Mononuclear cell (primary cell): ENCODE measurements around the gene SPX. TPM values are rescaled to one million over a fixed set of nuclear protein-coding genes. Genes with fewer than 3 reads are reported as not detected.

Source experiments
- H3K27me3 ChIP-seq: 2 replicates; pipeline ENCODE4 v1.6.0; 2011; ENCODE audit warnings: low read length, control low read depth; ENCODE audit not compliant: insufficient read depth
- H3K4me1 ChIP-seq: 2 replicates; pipeline ENCODE4 v1.5.1; 2011; ENCODE audit warnings: mild to moderate bottlenecking, low read length, control low read depth; ENCODE audit not compliant: insufficient read depth
- H3K4me3 ChIP-seq: 2 replicates; pipeline ENCODE4 v1.5.1; 2011; ENCODE audit warnings: mild to moderate bottlenecking, low read length, moderate library complexity
- H3K9me3 ChIP-seq: 2 replicates; pipeline ENCODE4 v1.5.1; 2011; ENCODE audit warnings: low read depth, mild to moderate bottlenecking, control low read depth, low read length
- total RNA-seq: library from RNA; depleted of rRNA; stranded (reverse); fragments of >200 nt; gene quantifications from one replicate; pipeline ENCODE4 v1.2.3, GENCODE V29; 2012

Gene SPX
- total RNA-seq, 1 donor, result 11.2 TPM

GRCh38 chr12:21552635-21553328 lies 26.7 kb downstream of the SPX start:
- H3K27me3 ChIP-seq, result no peaks in the 10 kb centered on the region
- H3K9me3 ChIP-seq, result no peaks in the 10 kb centered on the region
- no peaks in the 10 kb centered on the region for H3K4me1 ChIP-seq
- H3K4me3 ChIP-seq, result no peak overlapping the region

GRCh38 chr12:21553329-21553675 lies 27.2 kb downstream of the SPX start:
- Histone ChIP-seq H3K27me3 (no peaks in the 10 kb centered on the region), H3K4me3 (no peak overlapping the region), H3K4me1 (no peaks in the 10 kb centered on the region), H3K9me3 (no peaks in the 10 kb centered on the region)

- Histone ChIP-seq H3K4me3 (no peak overlapping the region), H3K27me3 (no peaks in the 10 kb centered on the region)
These were observed 32.1 kb downstream of the SPX start for GRCh38 chr12:21558100-21558679.

DNA sequence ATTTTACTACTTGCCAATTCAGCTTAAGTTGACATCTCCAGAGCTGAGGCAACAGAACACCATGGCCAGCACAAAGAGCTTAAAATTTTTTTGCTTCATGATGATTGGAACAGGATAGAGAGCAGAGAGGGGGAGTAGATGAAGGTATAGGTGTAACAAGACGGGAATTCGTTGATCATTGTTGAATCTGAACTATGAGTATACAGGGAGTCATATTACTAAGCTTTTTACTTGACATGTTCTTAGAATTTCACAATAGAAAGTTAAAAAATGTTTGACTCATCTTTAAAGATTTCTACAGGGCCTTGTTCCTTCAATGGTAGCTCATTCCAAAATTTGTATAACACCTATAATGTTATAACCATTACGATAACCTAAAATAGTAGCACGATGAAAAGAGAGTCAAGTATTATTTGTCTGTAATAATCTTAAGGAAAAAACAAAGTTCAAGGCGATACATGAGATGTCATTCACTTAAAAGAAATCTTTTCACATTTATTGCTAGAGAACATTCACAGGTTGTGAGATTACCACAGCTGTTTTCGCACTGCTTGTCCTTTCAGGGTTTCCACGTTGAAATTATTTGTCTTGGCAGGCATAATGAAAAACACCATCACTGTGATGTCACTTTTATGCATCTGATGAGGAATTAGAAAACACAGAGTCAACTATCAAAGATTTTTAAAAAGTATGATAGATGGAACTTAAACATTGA lies 33.9 kb downstream of the SPX start:
- no peaks in the 10 kb centered on the region for H3K4me1 ChIP-seq
- no peak overlapping the region for H3K4me3 ChIP-seq

More at GRCh38 chr12:21558100-21558679, 32.1 kb downstream of the SPX start:
- no peaks in the 10 kb centered on the region for H3K9me3 ChIP-seq
- H3K4me1 ChIP-seq, result no peaks in the 10 kb centered on the region

DNA sequence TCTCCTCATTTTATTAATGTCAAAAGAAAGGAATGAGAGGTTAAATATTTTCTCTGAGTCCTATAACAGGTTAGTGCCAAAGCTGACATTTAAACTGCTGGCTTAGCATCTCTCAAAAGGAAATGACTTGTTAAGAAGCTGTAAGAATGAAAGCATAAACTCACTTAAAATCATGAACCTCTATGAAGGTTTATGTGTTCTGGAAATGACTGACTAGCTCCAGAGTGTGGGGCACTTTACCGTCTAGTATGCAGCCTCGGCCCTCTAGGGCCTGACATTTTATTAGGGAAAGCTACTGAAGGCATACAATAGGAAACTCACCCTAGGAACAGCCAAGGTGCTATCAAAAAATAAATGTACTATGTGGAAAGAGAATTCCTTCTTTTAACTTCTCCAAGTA lies 35.1 kb downstream of the SPX start:
- Histone ChIP-seq H3K4me3 (no peak overlapping the region), H3K27me3 (no peaks in the 10 kb centered on the region), H3K9me3 (no peaks in the 10 kb centered on the region), H3K4me1 (no peaks in the 10 kb centered on the region)

More for the DNA sequence above, 33.9 kb downstream of the SPX start:
- Histone ChIP-seq H3K27me3 (no peaks in the 10 kb centered on the region), H3K9me3 (no peaks in the 10 kb centered on the region)

- Histone ChIP-seq H3K4me1 (no peaks in the 10 kb centered on the region), H3K9me3 (no peaks in the 10 kb centered on the region), H3K4me3 (no peak overlapping the region), H3K27me3 (no peaks in the 10 kb centered on the region)
These were observed 36.8 kb downstream of the SPX start for GRCh38 chr12:21562859-21563258.

DNA sequence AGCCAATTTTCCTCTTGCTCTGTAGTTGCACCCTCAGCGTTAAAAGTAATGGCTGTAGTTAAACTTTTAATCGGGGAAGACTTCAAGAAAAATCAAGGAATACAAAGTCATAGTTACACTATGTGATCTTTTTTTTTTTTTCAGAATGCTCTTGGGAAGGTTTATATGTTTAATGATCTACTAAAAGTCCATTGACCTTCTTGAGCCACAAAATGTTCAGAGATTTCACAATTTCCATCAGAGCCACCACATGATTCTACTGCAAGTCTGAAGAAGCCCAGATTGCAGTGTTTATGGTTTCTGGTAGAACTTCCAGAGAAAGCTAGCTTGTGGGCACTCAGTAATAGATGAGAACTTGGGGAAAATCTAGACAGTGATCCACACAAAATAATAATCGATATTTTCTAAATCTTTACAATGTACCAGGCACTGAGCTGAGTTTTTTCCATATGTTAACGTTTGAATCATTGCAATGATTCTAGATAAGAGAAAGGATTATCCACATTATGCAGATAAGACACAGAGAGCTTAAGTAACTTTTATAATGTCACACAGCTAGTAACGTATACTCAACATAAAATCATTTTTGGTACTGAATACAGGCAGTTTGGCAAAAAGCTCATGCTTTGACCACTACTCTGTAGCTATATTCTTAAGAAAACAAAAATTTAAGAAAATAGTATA lies 40.3 kb downstream of the SPX start:
- no peaks in the 10 kb centered on the region for H3K27me3 ChIP-seq
- H3K4me3 ChIP-seq, result no peak overlapping the region
- no peaks in the 10 kb centered on the region for H3K4me1 ChIP-seq
- no peaks in the 10 kb centered on the region for H3K9me3 ChIP-seq

DNA sequence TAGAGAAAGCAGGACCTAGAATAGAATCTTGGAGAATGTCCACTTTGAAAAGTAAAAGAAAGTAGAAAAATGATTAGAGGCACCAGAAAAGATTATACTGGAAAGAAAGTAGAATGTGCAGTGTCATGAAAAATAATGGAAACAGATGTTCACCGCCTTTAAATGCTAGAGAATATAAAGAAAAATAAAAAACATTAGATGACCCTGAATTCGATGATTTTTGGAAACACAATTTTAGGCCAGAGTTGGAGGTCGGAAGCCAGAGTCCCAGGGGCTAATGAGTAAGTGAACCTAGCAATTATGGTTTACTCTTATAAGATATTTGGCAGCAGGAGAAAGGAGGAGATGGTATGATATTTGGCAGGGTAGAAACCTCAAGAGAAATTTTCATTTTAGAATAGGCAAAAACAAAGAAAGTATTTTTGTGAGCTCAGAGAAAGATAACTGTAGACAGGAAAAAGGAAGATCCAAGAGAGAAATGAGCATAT lies 40.9 kb downstream of the SPX start:
- H3K9me3 ChIP-seq, result no peaks in the 10 kb centered on the region
- H3K4me1 ChIP-seq, result no peaks in the 10 kb centered on the region
- H3K4me3 ChIP-seq, result no peak overlapping the region
- H3K27me3 ChIP-seq, result no peaks in the 10 kb centered on the region

GRCh38 chr12:21568115-21568514 lies 42.0 kb downstream of the SPX start:
- H3K9me3 ChIP-seq, result no peaks in the 10 kb centered on the region
- no peak overlapping the region for H3K4me3 ChIP-seq
- no peaks in the 10 kb centered on the region for H3K27me3 ChIP-seq
- no peaks in the 10 kb centered on the region for H3K4me1 ChIP-seq

GRCh38 chr12:21571046-21571445 lies 45.0 kb downstream of the SPX start:
- no peaks in the 10 kb centered on the region for H3K4me1 ChIP-seq
- H3K4me3 ChIP-seq, result no peak overlapping the region
- no peaks in the 10 kb centered on the region for H3K9me3 ChIP-seq
- H3K27me3 ChIP-seq, result no peaks in the 10 kb centered on the region

DNA sequence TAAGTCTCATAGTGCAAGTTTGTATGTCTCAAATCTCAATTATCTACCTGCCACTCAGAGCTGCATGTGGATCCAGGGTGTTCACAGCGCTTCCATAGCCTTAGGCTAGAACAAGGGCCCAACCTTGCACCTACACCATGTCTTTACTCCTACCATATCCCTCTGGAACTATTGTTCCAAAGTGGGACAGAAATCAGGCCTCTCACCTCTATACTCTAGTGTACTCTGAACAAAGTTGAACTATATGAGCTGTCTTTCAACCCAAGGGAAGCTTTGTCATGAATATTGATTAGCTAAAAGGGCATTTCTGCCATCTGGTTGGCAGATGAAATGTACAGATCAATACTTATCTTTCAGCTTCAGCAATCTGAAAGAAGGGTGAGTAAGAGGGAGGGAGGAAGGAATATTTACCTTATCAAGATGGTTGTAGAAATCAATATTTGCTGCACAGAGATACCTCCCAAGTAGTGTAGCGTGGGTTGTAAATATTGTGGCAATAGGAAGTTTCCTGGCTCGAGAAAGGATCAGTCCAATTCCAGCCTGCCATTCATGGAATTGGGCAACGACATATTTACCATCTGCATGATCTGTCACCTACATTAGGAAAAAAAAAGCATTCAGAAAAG lies 47.8 kb downstream of the SPX start:
- Histone ChIP-seq H3K4me3 (no peak overlapping the region), H3K9me3 (no peaks in the 10 kb centered on the region), H3K27me3 (no peaks in the 10 kb centered on the region), H3K4me1 (no peaks in the 10 kb centered on the region)

DNA sequence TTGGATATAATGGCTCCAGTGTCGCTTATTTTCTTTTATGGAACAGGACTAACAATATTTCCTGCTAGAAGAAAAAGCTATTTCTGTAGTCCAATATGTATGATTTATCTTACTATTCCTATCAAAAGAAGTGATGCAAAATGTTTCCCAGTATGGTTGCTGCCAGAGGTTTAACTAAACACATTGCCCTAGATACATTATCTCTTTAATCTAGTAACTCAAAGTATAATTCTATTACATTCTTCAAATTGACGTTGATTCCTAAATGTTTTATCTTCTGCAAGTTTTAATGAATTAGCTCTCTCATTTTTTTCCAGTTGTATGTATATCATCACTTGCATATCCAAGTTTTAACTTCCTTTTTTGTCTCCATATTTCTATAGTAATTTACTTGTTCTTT lies 50.3 kb downstream of the SPX start:
- H3K4me1 ChIP-seq, result no peaks in the 10 kb centered on the region
- no peaks in the 10 kb centered on the region for H3K27me3 ChIP-seq
- no peak overlapping the region for H3K4me3 ChIP-seq
- H3K9me3 ChIP-seq, result no peaks in the 10 kb centered on the region

DNA sequence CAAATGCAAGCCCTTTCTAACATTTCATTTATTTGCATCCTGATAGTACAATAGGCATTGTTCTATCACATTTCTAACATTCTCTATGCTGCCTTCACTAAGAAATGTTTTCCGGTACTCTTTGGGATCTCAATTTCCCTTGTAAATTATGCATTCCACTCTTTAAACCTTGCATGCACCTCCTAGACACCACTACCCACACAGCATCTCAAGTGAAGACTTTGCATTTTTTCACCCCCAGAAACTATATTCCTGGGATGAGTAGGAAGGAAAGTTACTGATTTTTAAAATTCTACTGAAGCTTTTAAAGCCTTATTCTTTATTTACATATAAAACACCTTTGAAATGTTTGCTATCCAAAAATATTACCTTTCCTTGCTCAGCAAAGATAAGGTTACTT lies 51.4 kb downstream of the SPX start:
- no peaks in the 10 kb centered on the region for H3K9me3 ChIP-seq
- no peaks in the 10 kb centered on the region for H3K4me1 ChIP-seq
- no peak overlapping the region for H3K4me3 ChIP-seq
- H3K27me3 ChIP-seq, result no peaks in the 10 kb centered on the region

DNA sequence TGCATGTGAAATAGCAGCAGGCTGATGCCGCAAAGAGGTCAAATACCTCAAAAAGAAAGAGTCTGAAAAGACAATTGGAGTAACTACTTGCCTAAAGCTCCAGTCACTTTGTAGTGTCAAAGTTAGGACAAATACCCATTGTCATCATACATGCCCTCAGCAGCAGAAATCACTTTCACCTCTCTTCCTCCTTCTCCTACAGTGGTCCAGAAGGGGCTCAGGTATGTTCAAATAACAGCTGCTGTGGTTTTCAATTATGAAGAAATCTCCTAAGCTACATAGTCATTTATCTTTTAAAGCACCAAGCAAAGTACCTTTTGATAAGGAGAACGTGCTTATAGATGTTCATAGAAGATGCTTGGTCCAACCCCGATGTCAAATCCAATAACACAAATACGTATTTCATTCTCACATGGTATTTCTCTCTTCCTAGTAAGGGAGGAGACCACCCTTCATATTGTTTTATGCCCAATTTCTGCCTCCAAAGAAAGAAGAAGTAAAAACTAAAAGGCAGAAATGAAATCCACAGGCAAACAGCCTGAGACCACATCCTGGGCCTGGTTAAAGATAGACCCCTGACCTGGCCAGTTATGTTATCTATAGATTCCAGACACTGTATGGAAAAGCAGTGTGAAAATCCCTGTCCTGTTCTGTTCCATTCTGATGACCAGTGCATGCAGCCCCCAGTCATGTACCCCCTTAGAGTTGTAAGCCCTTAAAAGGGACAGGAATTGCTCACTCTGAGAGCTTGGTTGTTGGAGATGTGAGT lies 54.8 kb downstream of the SPX start:
- no peak overlapping the region for H3K4me3 ChIP-seq
- H3K4me1 ChIP-seq, result no peaks in the 10 kb centered on the region
- H3K9me3 ChIP-seq, result no peaks in the 10 kb centered on the region
- no peaks in the 10 kb centered on the region for H3K27me3 ChIP-seq
